GM12878 (cell line): ENCODE measurements around the gene ACOT13. TPM values are rescaled to one million over a fixed set of nuclear protein-coding genes. Genes with fewer than 3 reads are reported as not detected.

ENCODE experiments used
- ATAC-seq: fragments of 200-7000 bp; cut with Tn5 transposase; 3 replicates; pipeline ENCODE4 v1.9.1; 2020; ENCODE audit warnings: mild to moderate bottlenecking, moderate library complexity
- BruUV-seq: library from RNA; stranded (reverse); fragments of 400-500 nt; replicated peaks from 2 replicates; lab custom pipeline; 2021; lab: Mats Ljungman, UMichigan
- CTCF ChIA-PET: fragments of 300-600 bp; sonication (Branson Sonifier 250); formaldehyde crosslinking; extraction: SDS; loops from one replicate; lab custom pipeline; 2021; ENCODE audit warnings: inconsistent platforms; lab: Yijun Ruan, JAX
- POLR2A ChIA-PET: fragments of 350-600 bp; formaldehyde crosslinking; extraction: SDS; loops from one replicate; lab custom pipeline; 2021; ENCODE audit warnings: inconsistent platforms; lab: Charles Lee
- RAD21 ChIA-PET: fragments of 300-600 bp; sonication (Branson Sonifier 250); formaldehyde crosslinking; loops from one replicate; lab custom pipeline; 2023; ENCODE audit warnings: antibody characterized with exemption; ENCODE audit not compliant: unreplicated experiment; lab: Charles Lee
- SMC1A ChIA-PET: fragments of 300-600 bp; sonication (Branson Sonifier 250); formaldehyde crosslinking; loops from one replicate; lab custom pipeline; 2023; ENCODE audit not compliant: unreplicated experiment, uncharacterized antibody; lab: Charles Lee
- DNase-seq: peaks from one replicate; pipeline ENCODE4 v3.0.0-alpha.2; 2011; ENCODE audit warnings: low read depth, low spot score
- FAIRE-seq: peaks from 3 replicates; lab custom pipeline; 2011; peaks lifted over from hg19 to GRCh38; lab: Jason Lieb, UNC
- H2AFZ ChIP-seq: 2 replicates; pipeline ENCODE4 v1.6.0; 2011; ENCODE audit warnings: low read depth, low read length, control low read depth; ENCODE audit not compliant: control insufficient read depth
- H3K27ac ChIP-seq: 2 replicates; pipeline ENCODE4 v1.5.1; 2011; ENCODE audit warnings: control low read depth; ENCODE audit not compliant: control insufficient read depth, insufficient read depth
- H3K27me3 ChIP-seq, 2 experiments: replicated peaks in 1 of 2; 2 replicates each; pipeline versions ENCODE4 v1.6.0 to v1.6.1; 2011; ENCODE audit warnings: low read length in 1 of 2; ENCODE audit not compliant: control insufficient read depth in 2 of 2, insufficient read depth in 2 of 2
- H3K36me3 ChIP-seq, 2 experiments: 2 replicates each; pipeline ENCODE4 v1.5.1; 2011; ENCODE audit warnings: low read length in 1 of 2; ENCODE audit not compliant: control insufficient read depth in 2 of 2, insufficient read depth in 2 of 2
- H3K4me1 ChIP-seq: 2 replicates; pipeline ENCODE4 v1.6.1; 2011; ENCODE audit warnings: mild to moderate bottlenecking, low read length, moderate library complexity, mixed read lengths; ENCODE audit not compliant: control insufficient read depth, insufficient read depth
- H3K4me2 ChIP-seq: 2 replicates; pipeline ENCODE4 v1.6.0; 2011; ENCODE audit warnings: control low read depth; ENCODE audit not compliant: control insufficient read depth, insufficient read depth
- H3K4me3 ChIP-seq: fragments of 200-600 bp; sonication (generic); 2 replicates; pipeline ENCODE4 v1.5.1; 2016
- H3K79me2 ChIP-seq: 2 replicates; pipeline ENCODE4 v1.6.0; 2011; ENCODE audit warnings: low read length; ENCODE audit not compliant: control insufficient read depth, insufficient read depth
- H3K9ac ChIP-seq: 2 replicates; pipeline ENCODE4 v1.8.0; 2011; ENCODE audit warnings: low read length, control low read depth, mixed read lengths; ENCODE audit not compliant: control insufficient read depth, insufficient read depth
- H3K9me3 ChIP-seq: replicated peaks from 3 replicates; pipeline ENCODE4 v1.5.1; 2011; ENCODE audit warnings: mild to moderate bottlenecking, low read length; ENCODE audit not compliant: control insufficient read depth, insufficient read depth
- H4K20me1 ChIP-seq: 2 replicates; pipeline ENCODE4 v1.6.0; 2011; ENCODE audit not compliant: control insufficient read depth, insufficient read depth
- CREM ChIP-seq: IDR thresholded peaks from 2 replicates; pipeline ENCODE4 v1.6.1; 2014; ENCODE audit warnings: antibody characterized with exemption, low read depth
- EED ChIP-seq: sonication (generic); IDR thresholded peaks from 2 replicates; pipeline ENCODE4 v1.6.1; 2016; ENCODE audit warnings: antibody characterized with exemption, low read depth
- EP300 ChIP-seq, 2 experiments: fragments of 150-350 bp in 1 of 2; IDR thresholded peaks; 2 replicates each; pipeline ENCODE4 v1.6.1; 2011 to 2012; ENCODE audit warnings: low read depth in 2 of 2, low read length in 2 of 2, borderline replicate concordance in 1 of 2, improper control_type of control experiment in 1 of 2, inconsistent platforms in 1 of 2; ENCODE audit not compliant: control insufficient read depth in 1 of 2
- MXI1 ChIP-seq: fragments of 150-350 bp; IDR thresholded peaks from 2 replicates; pipeline ENCODE4 v1.6.1; 2011; ENCODE audit warnings: low read depth, mild to moderate bottlenecking, inconsistent platforms, low read length, improper control_type of control experiment
- PML ChIP-seq: IDR thresholded peaks from 2 replicates; pipeline ENCODE4 v1.6.1; 2012; ENCODE audit warnings: low read length, inconsistent platforms
- POLR2A ChIP-seq: IDR thresholded peaks from 2 replicates; pipeline ENCODE4 v1.6.1; 2011; ENCODE audit warnings: low read depth, mild to moderate bottlenecking, low read length
- POU2F2 ChIP-seq: IDR thresholded peaks from 3 replicates; pipeline ENCODE4 v1.6.1; 2011; ENCODE audit warnings: low read depth, mild to moderate bottlenecking, low read length, borderline replicate concordance
- TCF7 ChIP-seq: IDR thresholded peaks from 2 replicates; pipeline ENCODE4 v1.6.1; 2014; ENCODE audit warnings: antibody characterized with exemption, borderline replicate concordance
- YY1 ChIP-seq: IDR thresholded peaks from 2 replicates; pipeline ENCODE4 v1.6.1; 2011; ENCODE audit warnings: low read depth, mild to moderate bottlenecking, low read length
- ZNF207 ChIP-seq: fragments of 450-650 bp; IDR thresholded peaks from 2 replicates; pipeline ENCODE4 v1.6.1; 2014; ENCODE audit warnings: antibody characterized with exemption, mild to moderate bottlenecking, borderline replicate concordance
- WGBS: methylation state at CpG from one replicate; pipeline ENCODE4 v1.1.6; 2016; ENCODE audit warnings: low lambda C conversion rate; ENCODE audit not compliant: insufficient replicate concordance, insufficient coverage; ENCODE audit errors: missing lambda C conversion rate; 5-methylcytosine and 5-hydroxymethylcytosine counted together
- in situ Hi-C: fragments of 300-500 bp; cut with MboI; formaldehyde crosslinking; loops from 9 replicates; pipeline ENCODE4 v1.14.3; 2018; ENCODE audit warnings: mixed read lengths
- intact Hi-C: fragments of 100-400 bp; cut with micrococcal nuclease; formaldehyde crosslinking; loops from one replicate; pipeline ENCODE4 v1.14.2; 2022; ENCODE audit not compliant: unreplicated experiment
- polyA plus RNA-seq, 11 experiments: library from polyadenylated mRNA; depleted of rRNA in 4 of 11; unstranded in 6 of 11; stranded (reverse) in 5 of 11; fragments of >200 nt; fragmentation: Nextera tagmentation in 4 of 11; fragmentation: Illumina TruSeq in 1 of 11; extraction: Ambion mirVana in 4 of 11; extraction: Trizol in 1 of 11; gene quantifications; 1 replicate in 1 of 11; 2 replicates in 10 of 11; pipeline versions ENCODE4 v1.2.1 to v1.2.3, GENCODE V29; 2011 to 2016; ENCODE audit warnings: inconsistent platforms in 2 of 11, missing spikeins in 2 of 11, low read depth in 1 of 11
- total RNA-seq, 4 experiments: library from RNA; depleted of rRNA in 3 of 4; stranded (reverse); fragments of >200 nt in 3 of 4; fragmentation: Illumina TruSeq in 1 of 4; extraction: Trizol in 1 of 4; gene quantifications; 2 replicates each; pipeline versions ENCODE4 v1.2.1 to v1.2.3, GENCODE V29; 2013 to 2021
- TF ChIP-seq, protein P1 (sequence below): fragments of 450-650 bp; IDR thresholded peaks from 2 replicates; pipeline ENCODE4 v1.6.1; 2017; ENCODE audit warnings: mild to moderate bottlenecking, moderate library complexity

Gene ACOT13
- total and polyA plus RNA-seq, 10 of the 15 experiments (the other 5 are each of a cell fraction or from before 2014, with no cell fraction given): 6.0 to 60.6 (median 36.6) TPM

DNA sequence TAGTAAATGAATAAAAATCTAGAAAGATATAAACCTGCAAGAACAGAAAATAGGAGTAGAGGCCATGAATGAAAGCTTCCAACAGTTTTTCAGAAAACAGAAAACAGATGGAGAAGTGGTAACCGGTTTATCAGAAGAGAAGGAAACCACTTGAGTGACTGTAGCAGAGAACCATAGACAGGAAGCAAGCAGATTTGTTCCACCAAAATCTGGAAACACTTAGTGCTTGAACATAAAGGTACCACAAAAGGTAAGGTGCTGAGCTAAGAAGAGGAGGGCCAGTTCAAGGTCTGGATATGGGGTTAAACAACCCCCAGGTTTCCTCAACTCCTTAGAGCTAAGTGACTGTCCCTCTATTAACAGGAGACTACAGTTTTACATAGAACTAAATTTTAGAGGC is 11.7 kb upstream of the ACOT13 start:
- ChIA-PET CTCF (interaction anchor here (0.7 to 1.5 kb wide), 3 partner anchors 10 to 134 kb away, joined by 3 to 5 read pairs (median 3); no protein-coding TSS in a partner anchor), RAD21 (interaction anchor here (1.0 kb wide), 1 partner anchor 11 kb away, joined by 3 read pairs; no protein-coding TSS in a partner anchor), SMC1A (interaction anchor here (0.6 to 1.5 kb wide), 5 partner anchors 10 to 114 kb away, joined by 3 to 4 read pairs (median 4); no protein-coding TSS in a partner anchor), POLR2A (interaction anchor here (0.6 kb wide), 1 partner anchor 83 kb away, joined by 7 read pairs; no protein-coding TSS in a partner anchor)
- WGBS: 60% methylated on average over 1 of the region's 1 CpG
- DNase-seq (no peak), ATAC-seq (no peak), FAIRE-seq (no peak)
- Histone ChIP-seq H3K79me2 (no peaks in the 10 kb centered on the region; the same call in 1 of the 2 replicates), H4K20me1 (no peaks in the 10 kb centered on the region), H3K4me1 (no peaks in the 10 kb centered on the region), H3K4me2 (no peak overlapping the region), H3K27ac (no peak overlapping the region), H3K9me3 (no peaks in the 10 kb centered on the region), H3K9ac (no peak overlapping the region), H3K4me3 (no peak overlapping the region), H2AFZ (no peak overlapping the region), H3K27me3 (no peaks in the 10 kb centered on the region), H3K36me3 (peaks cover 2 to 18% of the 10 kb centered on the region in 2 experiments; a peak in 3 of 4 replicates)
- intact Hi-C loops: no loop called here
- no peak for TF ChIP-seq MXI1
- TF ChIP-seq CREM: no peak
- no peak for TF ChIP-seq EED
- TF ChIP-seq POLR2A: no peak
- TF ChIP-seq YY1: no peak
- in situ Hi-C loops: no loop called here
- no TSS peak for BruUV-seq

DNA sequence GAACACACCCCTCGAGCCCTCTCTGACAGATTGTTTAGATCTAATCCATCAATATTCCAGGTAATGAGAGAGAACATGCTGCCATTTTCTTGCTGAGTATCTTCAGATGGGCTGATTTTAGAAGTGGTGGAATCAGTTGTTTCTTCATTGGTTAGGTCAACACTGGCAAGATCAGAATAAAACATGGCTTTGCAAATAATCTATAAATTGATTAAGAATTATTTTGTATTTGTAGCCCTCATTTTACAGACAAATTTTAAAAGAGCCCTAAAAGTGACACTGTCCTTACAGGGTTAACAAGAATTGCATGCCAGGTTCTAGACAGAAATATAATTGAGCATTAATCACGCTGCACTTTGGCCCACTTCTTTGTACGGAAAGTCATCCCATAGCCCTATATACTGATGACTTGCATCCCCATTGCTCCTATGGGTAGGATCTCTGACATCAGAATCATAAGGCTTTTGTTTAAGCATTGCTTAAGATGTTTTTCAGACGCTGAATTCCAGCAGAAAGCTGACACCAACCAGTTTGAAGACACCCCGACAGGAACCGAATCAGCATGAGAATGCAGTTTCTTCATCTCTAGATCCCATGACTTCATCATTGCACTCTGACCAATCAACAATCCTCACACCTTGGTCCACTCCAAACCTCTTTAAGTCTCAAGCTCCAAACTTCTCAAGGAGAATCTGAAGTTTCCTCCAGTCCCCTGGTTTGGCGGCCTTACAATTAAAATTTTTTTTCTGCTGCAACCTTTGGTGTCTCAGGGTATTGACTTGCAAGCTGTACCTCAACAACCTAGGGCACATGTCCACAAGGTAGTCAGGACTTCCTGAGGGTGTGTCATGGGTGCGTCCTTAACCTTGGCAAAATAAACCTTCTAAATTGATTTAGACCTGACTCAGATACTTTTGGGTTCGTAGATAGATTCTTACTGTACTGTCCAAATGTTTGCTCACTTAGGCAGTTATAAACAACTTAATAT is 8.0 kb upstream of the ACOT13 start:
- Histone ChIP-seq H3K9me3 (no peaks in the 10 kb centered on the region), H3K9ac (no peak overlapping the region), H3K4me3 (no peak overlapping the region), H3K4me2 (no peak overlapping the region), H3K27me3 (no peaks in the 10 kb centered on the region), H3K79me2 (peaks cover 1% of the 10 kb centered on the region), H3K36me3 (peaks cover 0 to 8% of the 10 kb centered on the region in 2 experiments; a peak in 2 of 4 replicates), H3K4me1 (no peaks in the 10 kb centered on the region), H3K27ac (no peak overlapping the region), H2AFZ (no peak overlapping the region), H4K20me1 (no peaks in the 10 kb centered on the region)
- TF ChIP-seq, protein P1, sequence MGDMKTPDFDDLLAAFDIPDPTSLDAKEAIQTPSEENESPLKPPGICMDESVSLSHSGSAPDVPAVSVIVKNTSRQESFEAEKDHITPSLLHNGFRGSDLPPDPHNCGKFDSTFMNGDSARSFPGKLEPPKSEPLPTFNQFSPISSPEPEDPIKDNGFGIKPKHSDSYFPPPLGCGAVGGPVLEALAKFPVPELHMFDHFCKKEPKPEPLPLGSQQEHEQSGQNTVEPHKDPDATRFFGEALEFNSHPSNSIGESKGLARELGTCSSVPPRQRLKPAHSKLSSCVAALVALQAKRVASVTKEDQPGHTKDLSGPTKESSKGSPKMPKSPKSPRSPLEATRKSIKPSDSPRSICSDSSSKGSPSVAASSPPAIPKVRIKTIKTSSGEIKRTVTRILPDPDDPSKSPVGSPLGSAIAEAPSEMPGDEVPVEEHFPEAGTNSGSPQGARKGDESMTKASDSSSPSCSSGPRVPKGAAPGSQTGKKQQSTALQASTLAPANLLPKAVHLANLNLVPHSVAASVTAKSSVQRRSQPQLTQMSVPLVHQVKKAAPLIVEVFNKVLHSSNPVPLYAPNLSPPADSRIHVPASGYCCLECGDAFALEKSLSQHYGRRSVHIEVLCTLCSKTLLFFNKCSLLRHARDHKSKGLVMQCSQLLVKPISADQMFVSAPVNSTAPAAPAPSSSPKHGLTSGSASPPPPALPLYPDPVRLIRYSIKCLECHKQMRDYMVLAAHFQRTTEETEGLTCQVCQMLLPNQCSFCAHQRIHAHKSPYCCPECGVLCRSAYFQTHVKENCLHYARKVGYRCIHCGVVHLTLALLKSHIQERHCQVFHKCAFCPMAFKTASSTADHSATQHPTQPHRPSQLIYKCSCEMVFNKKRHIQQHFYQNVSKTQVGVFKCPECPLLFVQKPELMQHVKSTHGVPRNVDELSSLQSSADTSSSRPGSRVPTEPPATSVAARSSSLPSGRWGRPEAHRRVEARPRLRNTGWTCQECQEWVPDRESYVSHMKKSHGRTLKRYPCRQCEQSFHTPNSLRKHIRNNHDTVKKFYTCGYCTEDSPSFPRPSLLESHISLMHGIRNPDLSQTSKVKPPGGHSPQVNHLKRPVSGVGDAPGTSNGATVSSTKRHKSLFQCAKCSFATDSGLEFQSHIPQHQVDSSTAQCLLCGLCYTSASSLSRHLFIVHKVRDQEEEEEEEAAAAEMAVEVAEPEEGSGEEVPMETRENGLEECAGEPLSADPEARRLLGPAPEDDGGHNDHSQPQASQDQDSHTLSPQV: no peak
- TF ChIP-seq PML: no peak
- no peak for TF ChIP-seq TCF7
- TF ChIP-seq EP300 (IDR thresholded peaks at IDR 0.05; ENCODE audit: borderline replicate concordance in 1 of 2, control insufficient read depth in 1 of 2, low read depth in 2 of 2, low read length in 2 of 2): no peak
- TF ChIP-seq ZNF207: no peak
- no peak for TF ChIP-seq MXI1
- TF ChIP-seq POU2F2: no peak
- ChIA-PET POLR2A (no interaction called here), SMC1A (interaction anchor here (0.6 kb wide), 1 partner anchor 10 kb away, joined by 5 read pairs; no protein-coding TSS in a partner anchor), RAD21 (no interaction called here), CTCF (interaction anchor here (1.3 kb wide), 1 partner anchor 133 kb away, joined by 4 read pairs; no protein-coding TSS in a partner anchor)
- 99% methylated on average over 9 of the region's 9 CpGs for WGBS
- ATAC-seq (no peak), DNase-seq (no peak), FAIRE-seq (no peak)
- intact Hi-C loops (no loop called here), in situ Hi-C loops (no loop called here)
- BruUV-seq: no TSS peak
